IgD-negative memory B cell (primary cell): Measurements from ENCODE around the gene DAZAP2. TPM values are rescaled to one million over a fixed set of nuclear protein-coding genes. Genes with fewer than 3 reads are reported as not detected.
"Not testable (repeated sequence)": the region's sequence is repeated elsewhere in the genome, so short reads cannot be mapped to it uniquely, and the experiment has no call there.

Experiments used
- H3K27ac Mint-ChIP-seq, 3 donors: one replicate each; pipeline ENCODE4 v1.8.0; 2020 to 2022; ENCODE audit warnings: mild to moderate bottlenecking in 3 of 3, mixed read lengths in 3 of 3, moderate library complexity in 1 of 3
- H3K27me3 Mint-ChIP-seq: one replicate; pipeline ENCODE4 v1.8.0; 2021; ENCODE audit warnings: mixed read lengths
- H3K36me3 Mint-ChIP-seq: one replicate; pipeline ENCODE4 v1.8.0; 2020; ENCODE audit warnings: mild to moderate bottlenecking, mixed read lengths
- H3K4me1 Mint-ChIP-seq, 3 donors: one replicate each; pipeline ENCODE4 v1.8.0; 2020 to 2022; ENCODE audit warnings: mixed read lengths in 3 of 3, mild to moderate bottlenecking in 1 of 3
- H3K4me3 Mint-ChIP-seq, 4 donors: one replicate each; pipeline ENCODE4 v1.8.0; 2020 to 2022; ENCODE audit warnings: mild to moderate bottlenecking in 4 of 4, mixed read lengths in 4 of 4, moderate library complexity in 3 of 4
- H3K9me3 Mint-ChIP-seq, 3 donors: one replicate each; pipeline ENCODE4 v1.8.0; 2020 to 2021; ENCODE audit warnings: mixed read lengths in 3 of 3, mild to moderate bottlenecking in 1 of 3
- polyA plus RNA-seq: library from polyadenylated mRNA; unstranded; fragments of 300-500 nt; fragmentation: Illumina TruSeq; gene quantifications from one replicate; pipeline ENCODE4 v1.2.3, GENCODE V29; 2021

DAZAP2 gene
- polyA plus RNA-seq, 1 donor from 2014 or later: 1,104 TPM

- Mint-ChIP-seq H3K27me3 (no peaks in the 10 kb centered on the region), H3K4me1 (peaks cover 8 to 13% (median 12%) of the 10 kb centered on the region in 3 donors), H3K27ac (peak overlapping the region in 1 of 3 donors; percentile 8), H3K9me3 (no peaks in the 10 kb centered on the region), H3K4me3 (no peak overlapping the region), H3K36me3 (peaks cover 3% of the 10 kb centered on the region)
Measured at GRCh38 chr12:51253276-51253675, 14.7 kb downstream of the DAZAP2 start.

GRCh38 chr12:51254536-51254935 is 15.9 kb downstream of the DAZAP2 start:
- Mint-ChIP-seq H3K27me3 (no peaks in the 10 kb centered on the region), H3K4me3 (no peak overlapping the region), H3K4me1 (peaks cover 8 to 14% (median 13%) of the 10 kb centered on the region in 3 donors), H3K36me3 (peaks cover 3% of the 10 kb centered on the region), H3K27ac (no peak overlapping the region), H3K9me3 (no peaks in the 10 kb centered on the region)

GRCh38 chr12:51259600-51259999 is 21.0 kb downstream of the DAZAP2 start:
- H3K4me1 Mint-ChIP-seq: peaks cover 10 to 13% (median 13%) of the 10 kb centered on the region in 3 donors
- not testable (repeated sequence) for H3K36me3 Mint-ChIP-seq, H3K9me3 Mint-ChIP-seq, H3K4me3 Mint-ChIP-seq, H3K27ac Mint-ChIP-seq, H3K27me3 Mint-ChIP-seq

GRCh38 chr12:51262758-51263177 is 24.1 kb downstream of the DAZAP2 start:
- Mint-ChIP-seq H3K9me3 (peaks cover 0 to 4% (median 0%) of the 10 kb centered on the region in 3 donors), H3K27ac (no peak overlapping the region), H3K4me3 (no peak overlapping the region)

GRCh38 chr12:51263341-51263740 is 24.7 kb downstream of the DAZAP2 start:
- H3K4me1 Mint-ChIP-seq: peaks cover 20 to 22% (median 21%) of the 10 kb centered on the region in 3 donors
- no peak overlapping the region for H3K4me3 Mint-ChIP-seq
- no peaks in the 10 kb centered on the region for H3K27me3 Mint-ChIP-seq
- H3K27ac Mint-ChIP-seq: peak overlapping the region in 1 of 3 donors; percentile 57
- peaks cover 0 to 4% (median 0%) of the 10 kb centered on the region in 3 donors for H3K9me3 Mint-ChIP-seq
- H3K36me3 Mint-ChIP-seq: peaks cover 11% of the 10 kb centered on the region

More at GRCh38 chr12:51262758-51263177, 24.1 kb downstream of the DAZAP2 start:
- Mint-ChIP-seq H3K27me3 (no peaks in the 10 kb centered on the region), H3K4me1 (peaks cover 16 to 22% (median 19%) of the 10 kb centered on the region in 3 donors), H3K36me3 (peaks cover 11% of the 10 kb centered on the region)

GRCh38 chr12:51264297-51264696 is 25.7 kb downstream of the DAZAP2 start:
- H3K27ac Mint-ChIP-seq: no peak overlapping the region
- H3K4me1 Mint-ChIP-seq: peaks cover 26 to 27% (median 26%) of the 10 kb centered on the region in 3 donors
- H3K27me3 Mint-ChIP-seq: no peaks in the 10 kb centered on the region
- H3K9me3 Mint-ChIP-seq: peaks cover 0 to 4% (median 0%) of the 10 kb centered on the region in 3 donors
- H3K4me3 Mint-ChIP-seq: peak overlapping the region in 1 of 4 donors; percentile 14
- H3K36me3 Mint-ChIP-seq: peaks cover 11% of the 10 kb centered on the region

GRCh38 chr12:51265024-51265423 is 26.4 kb downstream of the DAZAP2 start:
- peak overlapping the region in 2 of 4 donors; percentile 27 to 39 for H3K4me3 Mint-ChIP-seq
- H3K9me3 Mint-ChIP-seq: peaks cover 0 to 4% (median 0%) of the 10 kb centered on the region in 3 donors
- H3K27me3 Mint-ChIP-seq: no peaks in the 10 kb centered on the region
- peaks cover 27 to 30% (median 27%) of the 10 kb centered on the region in 3 donors for H3K4me1 Mint-ChIP-seq
- peaks cover 11% of the 10 kb centered on the region for H3K36me3 Mint-ChIP-seq
- H3K27ac Mint-ChIP-seq: peak overlapping the region in 2 of 3 donors; percentile 12 to 61

GRCh38 chr12:51269174-51270066 is 30.8 kb downstream of the DAZAP2 start:
- Mint-ChIP-seq H3K27ac (peak overlapping the region; percentile 67 to 86 (median 85)), H3K4me1 (peaks cover 28 to 36% (median 33%) of the 10 kb centered on the region in 3 donors), H3K27me3 (no peaks in the 10 kb centered on the region), H3K9me3 (peaks cover 0 to 4% (median 0%) of the 10 kb centered on the region in 3 donors), H3K36me3 (peaks cover 11% of the 10 kb centered on the region), H3K4me3 (peak overlapping the region; percentile 88 to 94 (median 89))

- Mint-ChIP-seq H3K27me3 (no peaks in the 10 kb centered on the region), H3K9me3 (peaks cover 0 to 2% (median 0%) of the 10 kb centered on the region in 3 donors), H3K27ac (peak within 1 kb of the TSS; percentile 67 to 93 (median 86)), H3K4me3 (peak within 1 kb of the TSS; percentile 93 to 99 (median 96)), H3K4me1 (peaks cover 24 to 31% (median 28%) of the 10 kb centered on the region in 3 donors), H3K36me3 (peaks cover 7% of the 10 kb centered on the region)
Measured at GRCh38 chr12:51270067-51270950, 31.7 kb downstream of the DAZAP2 start, which contains the start of gene SMAGP. Gene SMAGP (minus strand): TSS chr12:51270415. CDS start chr12:51269278, 1,137 bp downstream.

GRCh38 chr12:51270951-51271518 is 32.4 kb downstream of the DAZAP2 start:
- Mint-ChIP-seq H3K27me3 (no peaks in the 10 kb centered on the region), H3K27ac (peak overlapping the region; percentile 65 to 93 (median 79)), H3K4me3 (peak overlapping the region; percentile 93 to 99 (median 96)), H3K36me3 (peaks cover 2% of the 10 kb centered on the region), H3K4me1 (peaks cover 20 to 27% (median 25%) of the 10 kb centered on the region in 3 donors), H3K9me3 (no peaks in the 10 kb centered on the region)

GRCh38 chr12:51272810-51273209 is 34.2 kb downstream of the DAZAP2 start:
- peaks cover 14 to 27% (median 20%) of the 10 kb centered on the region in 3 donors for H3K4me1 Mint-ChIP-seq
- not testable (repeated sequence) for H3K4me3 Mint-ChIP-seq, H3K27me3 Mint-ChIP-seq, H3K27ac Mint-ChIP-seq, H3K36me3 Mint-ChIP-seq, H3K9me3 Mint-ChIP-seq

GRCh38 chr12:51275088-51275487 is 36.5 kb downstream of the DAZAP2 start:
- no peak overlapping the region for H3K27ac Mint-ChIP-seq
- H3K36me3 Mint-ChIP-seq: no peaks in the 10 kb centered on the region
- H3K9me3 Mint-ChIP-seq: no peaks in the 10 kb centered on the region
- H3K4me1 Mint-ChIP-seq: peaks cover 8 to 13% (median 13%) of the 10 kb centered on the region in 3 donors
- H3K4me3 Mint-ChIP-seq: no peak overlapping the region
- H3K27me3 Mint-ChIP-seq: no peaks in the 10 kb centered on the region

- no peak overlapping the region for H3K4me3 Mint-ChIP-seq
- H3K27me3 Mint-ChIP-seq: no peaks in the 10 kb centered on the region
- H3K4me1 Mint-ChIP-seq: peaks cover 0 to 7% (median 6%) of the 10 kb centered on the region in 3 donors
- H3K27ac Mint-ChIP-seq: peak overlapping the region in 1 of 3 donors; percentile 31
- no peaks in the 10 kb centered on the region for H3K9me3 Mint-ChIP-seq
- H3K36me3 Mint-ChIP-seq: peaks cover 9% of the 10 kb centered on the region
Measured at GRCh38 chr12:51281202-51281924, 42.7 kb downstream of the DAZAP2 start.

GRCh38 chr12:51285843-51286242 is 47.2 kb downstream of the DAZAP2 start:
- Mint-ChIP-seq H3K4me3 (no peak overlapping the region), H3K27ac (peak overlapping the region in 1 of 3 donors; percentile 5), H3K27me3 (no peaks in the 10 kb centered on the region), H3K9me3 (no peaks in the 10 kb centered on the region), H3K36me3 (peaks cover 9% of the 10 kb centered on the region), H3K4me1 (peaks cover 0 to 2% (median 1%) of the 10 kb centered on the region in 3 donors)
